HG03095 (cell line): Measurements from ENCODE around the gene CRTC2.

ENCODE experiments used
- ATAC-seq: cut with Tn5 transposase; IDR thresholded peaks from one replicate; pipeline ENCODE4 v1.9.1; 2021; ENCODE audit warnings: moderate library complexity; ENCODE audit not compliant: unreplicated experiment

Gene CRTC2

GRCh38 chr1:153946622-153947241, 11.7 kb downstream of the CRTC2 start, which contains the start of gene DENND4B:
TSS of gene DENND4B (minus strand) at chr1:153946718. CDS start at chr1:153944374, 2,344 bp downstream.
- peak; percentile 49 for ATAC-seq

DNA sequence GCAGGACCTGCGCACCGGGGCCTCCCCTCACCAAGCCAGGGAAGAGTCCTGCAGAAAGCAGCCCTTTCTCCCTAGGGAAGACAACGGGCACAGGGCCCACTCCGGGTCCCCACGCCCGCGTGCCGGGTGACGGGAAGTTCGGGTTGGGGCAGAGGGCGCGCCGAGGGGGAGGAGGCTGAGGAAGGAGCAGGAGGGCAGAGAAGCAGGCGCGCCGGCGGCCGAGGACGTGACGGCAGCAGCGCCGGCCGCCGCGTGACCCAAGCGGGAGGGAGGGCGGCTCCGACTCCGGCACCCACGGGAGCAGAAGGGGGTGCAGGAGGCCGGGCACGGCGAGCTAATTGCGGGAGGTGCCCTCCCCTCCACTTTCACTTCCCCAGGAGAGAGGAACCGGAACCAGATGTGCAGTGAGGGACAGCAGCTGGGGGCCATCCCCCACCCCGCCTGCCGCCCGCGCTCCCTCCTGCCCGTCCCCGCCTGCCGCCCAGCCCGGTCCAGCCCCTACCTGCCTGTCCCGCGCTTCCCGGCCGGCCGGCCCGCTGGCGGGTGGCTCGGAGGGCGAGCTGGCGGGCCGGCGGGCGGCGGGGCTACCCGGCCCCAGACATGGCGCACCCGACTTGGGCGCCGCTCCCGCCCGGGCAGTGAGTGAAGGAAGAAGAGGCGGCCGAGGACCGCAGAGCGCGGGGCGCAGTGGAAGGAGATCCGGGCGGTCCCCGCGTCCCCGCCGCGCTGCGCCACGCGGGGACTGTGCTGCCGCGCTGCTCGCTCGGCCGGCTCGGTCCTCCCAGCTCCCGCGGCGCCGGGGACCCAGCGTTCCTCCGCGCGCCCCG, 12.4 kb downstream of the CRTC2 start:
- ATAC-seq = peak; percentile 53

- ATAC-seq = no peak
Observed at GRCh38 chr1:153945131-153945794, 13.1 kb downstream of the CRTC2 start.

- no peak for ATAC-seq
Observed at GRCh38 chr1:153944827-153945117, 13.6 kb downstream of the CRTC2 start.

- ATAC-seq = no peak
Observed at GRCh38 chr1:153944005-153944826, 14.2 kb downstream of the CRTC2 start.

DNA sequence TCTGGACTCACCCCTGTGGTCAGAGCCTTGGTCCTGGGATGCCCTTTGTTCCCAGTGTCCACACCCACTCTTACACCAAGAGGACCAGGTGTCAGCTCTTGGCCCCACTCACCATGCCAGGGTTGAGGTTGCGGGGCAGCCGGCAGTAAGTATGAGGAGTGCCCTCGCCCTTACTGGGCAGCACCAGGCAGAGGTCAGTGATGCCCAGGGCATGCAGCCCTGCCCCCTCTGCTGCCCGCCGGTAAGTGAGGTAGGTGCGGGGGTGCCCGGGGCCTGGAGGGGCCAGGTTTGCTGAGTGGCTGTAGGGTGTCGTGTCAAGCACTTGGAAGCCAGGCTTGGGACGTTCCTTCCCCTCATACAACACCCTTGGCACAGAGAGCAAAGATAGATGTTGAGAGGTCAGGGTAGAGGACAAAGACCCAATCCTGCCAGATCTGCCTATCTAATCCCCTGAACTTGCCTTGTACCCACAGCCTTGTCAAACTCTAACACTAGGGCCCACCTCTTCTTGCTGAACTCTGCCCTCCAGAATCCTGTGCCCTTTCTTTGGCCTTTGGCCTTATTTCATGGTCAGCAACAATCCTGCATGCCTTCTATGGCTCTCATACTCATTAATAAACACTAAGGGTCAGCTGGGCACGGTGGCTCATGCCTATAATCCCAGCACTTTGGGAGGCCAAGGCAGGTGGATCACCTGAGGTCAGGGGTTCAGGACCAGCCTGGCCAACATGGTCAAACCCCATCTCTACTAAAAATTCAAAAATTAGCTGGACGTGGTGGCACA, 15.5 kb downstream of the CRTC2 start:
- no peak for ATAC-seq

DNA sequence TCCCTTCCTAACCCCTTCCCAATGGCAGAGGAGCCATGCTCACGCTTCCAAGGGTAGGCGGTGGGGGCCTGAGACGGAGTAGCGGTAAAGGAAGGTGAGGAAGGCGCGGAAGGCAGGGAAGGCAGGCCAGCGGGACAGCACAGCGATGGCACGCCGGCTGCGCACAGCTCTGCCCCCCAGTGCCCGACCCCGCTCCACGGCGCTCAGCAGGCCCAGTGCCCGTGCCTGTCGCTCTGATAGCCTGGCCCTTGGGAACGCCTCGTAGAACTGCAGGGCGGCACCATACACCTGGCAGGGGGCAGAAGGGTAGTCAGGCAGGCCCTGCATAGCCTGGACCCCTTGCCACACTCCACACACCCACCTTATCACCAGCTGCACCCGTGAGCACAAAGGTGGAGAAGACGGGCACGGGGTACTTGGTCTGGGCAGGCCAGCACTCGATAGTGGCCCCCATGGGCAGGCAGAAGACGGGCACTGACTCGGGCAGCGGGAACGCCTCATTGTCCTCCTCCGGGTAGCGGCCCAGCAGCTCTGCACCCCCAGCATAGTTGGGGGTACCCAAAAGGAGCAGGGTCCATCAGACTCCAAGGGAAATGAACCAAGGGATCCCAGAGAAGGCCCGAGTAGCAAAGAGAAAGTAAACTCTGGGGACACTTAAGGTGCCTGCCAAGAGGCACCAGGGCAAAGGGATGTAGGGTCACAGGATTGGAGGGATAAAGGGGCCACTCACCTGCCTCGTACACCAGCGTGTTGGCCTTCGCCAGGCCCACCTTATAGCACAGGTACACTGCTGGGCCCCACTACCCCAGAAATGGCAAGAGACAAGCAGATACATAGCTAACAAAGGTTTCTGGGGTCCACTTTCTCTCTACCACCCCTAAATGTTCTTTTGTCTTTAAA, 16.3 kb downstream of the CRTC2 start:
- ATAC-seq = no peak

DNA sequence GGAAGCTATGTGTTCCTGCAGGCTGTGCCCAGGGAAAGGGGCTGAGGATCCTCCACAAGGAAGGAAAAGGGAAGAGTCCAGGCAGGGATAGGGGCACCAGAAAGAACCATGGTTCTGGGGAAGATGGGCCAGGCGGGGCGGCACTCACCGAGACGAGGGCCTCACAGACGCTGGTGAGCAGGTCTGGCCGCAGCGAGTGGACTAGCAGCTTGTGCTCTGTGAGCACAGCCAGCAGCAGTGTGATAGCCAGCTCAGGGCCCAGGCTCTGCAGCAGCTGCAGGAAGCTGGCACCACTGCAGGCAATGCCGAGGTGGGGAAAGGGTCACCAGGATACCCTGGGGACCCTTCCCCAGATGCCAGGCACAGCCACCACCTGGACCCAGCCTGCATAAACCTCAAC, 17.7 kb downstream of the CRTC2 start:
- no peak for ATAC-seq

- no peak for ATAC-seq
Observed at GRCh38 chr1:153939476-153939875, 18.9 kb downstream of the CRTC2 start.

- ATAC-seq = no peak
Observed at GRCh38 chr1:153938996-153939395, 19.4 kb downstream of the CRTC2 start.

GRCh38 chr1:153937331-153937730, 21.1 kb downstream of the CRTC2 start:
- ATAC-seq = no peak

- no peak for ATAC-seq
Observed at GRCh38 chr1:153936011-153936802, 22.2 kb downstream of the CRTC2 start.

GRCh38 chr1:153934746-153935145, 23.7 kb downstream of the CRTC2 start:
- ATAC-seq = no peak

- no peak for ATAC-seq
Observed at GRCh38 chr1:153933955-153934354, 24.5 kb downstream of the CRTC2 start.

GRCh38 chr1:153933430-153933829, 25.0 kb downstream of the CRTC2 start:
- no peak for ATAC-seq

DNA sequence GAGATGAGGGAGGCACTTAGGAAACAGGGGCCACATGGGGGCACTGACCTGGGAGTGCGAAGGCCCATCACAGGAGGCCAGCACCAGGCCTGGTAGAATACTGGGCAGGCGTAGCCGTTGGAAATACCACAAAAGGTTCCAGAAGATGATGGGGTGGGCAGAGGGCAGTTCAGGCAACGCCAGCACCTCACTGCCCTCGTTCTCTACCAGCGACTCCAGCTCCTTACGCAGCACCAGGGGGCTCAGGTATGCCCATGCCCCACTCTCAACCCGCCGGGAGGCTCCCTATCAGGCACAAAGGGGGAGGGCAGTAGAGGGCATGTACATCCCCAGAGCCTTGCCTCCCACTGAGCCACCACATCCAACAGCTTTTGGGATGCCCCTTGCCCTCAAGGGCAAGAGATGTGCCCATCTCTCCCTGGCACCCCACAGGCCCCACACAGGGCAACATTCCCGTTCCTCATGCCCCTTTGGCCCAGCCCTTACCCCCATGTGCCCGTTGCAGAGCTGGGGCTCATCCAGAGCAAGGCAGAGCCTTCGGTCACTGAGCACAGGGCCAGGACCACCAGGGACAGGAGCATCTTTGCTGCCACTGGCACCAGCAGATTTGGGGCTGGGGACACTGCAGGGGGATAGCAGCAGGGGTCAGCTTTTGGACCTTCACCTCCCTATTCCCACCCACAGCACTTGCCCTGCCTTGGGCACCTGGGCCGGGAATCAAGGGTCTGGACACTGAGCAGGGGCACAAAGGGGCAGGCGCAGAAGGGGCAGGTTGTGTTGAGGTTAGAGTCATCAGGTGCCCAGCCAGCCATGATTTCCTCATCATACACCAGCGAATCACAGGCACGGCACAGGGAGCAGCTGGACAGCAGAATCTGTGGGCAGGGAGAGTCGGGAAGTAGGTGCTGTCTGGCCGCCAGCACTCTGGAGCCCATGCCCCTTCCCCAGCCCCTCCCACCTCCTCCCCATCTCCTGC, 26.0 kb downstream of the CRTC2 start:
- ATAC-seq = no peak
